BJ (cell line): ENCODE data around the gene TEN1. TPM values are rescaled to one million over a fixed set of nuclear protein-coding genes. Genes with fewer than 3 reads are reported as not detected.

ENCODE experiments used
- CTCF ChIA-PET: fragments of 350-600 bp; formaldehyde crosslinking; extraction: SDS; loops from one replicate; lab custom pipeline; 2021; ENCODE audit warnings: antibody characterized with exemption, inconsistent platforms; lab: Yijun Ruan, JAX
- POLR2A ChIA-PET: fragments of 300-600 bp; sonication (Branson Sonifier 250); formaldehyde crosslinking; extraction: SDS; loops from one replicate; lab custom pipeline; 2021; ENCODE audit warnings: antibody characterized with exemption; lab: Charles Lee
- DNase-seq: peaks from one replicate; pipeline ENCODE4 v3.0.0-alpha.2; 2011; ENCODE audit warnings: low read depth
- H3K27me3 ChIP-seq: 2 replicates; pipeline ENCODE4 v1.6.0; 2011; ENCODE audit warnings: low read length; ENCODE audit not compliant: control insufficient read depth, insufficient read depth
- H3K36me3 ChIP-seq: 2 replicates; pipeline ENCODE4 v1.5.1; 2011; ENCODE audit warnings: low read length; ENCODE audit not compliant: control insufficient read depth, insufficient read depth
- H3K4me3 ChIP-seq: 2 replicates; pipeline ENCODE4 v1.5.1; 2011; ENCODE audit warnings: low read depth, mild to moderate bottlenecking, control low read depth, low read length
- CTCF ChIP-seq: IDR thresholded peaks from 2 replicates; pipeline ENCODE4 v1.5.1; 2011; ENCODE audit warnings: low read depth, mild to moderate bottlenecking, control low read depth, inconsistent platforms, low read length, moderate library complexity; ENCODE audit not compliant: insufficient read depth
- polyA plus RNA-seq: library from polyadenylated mRNA; depleted of rRNA; stranded (reverse); fragments of >200 nt; gene quantifications from 2 replicates; pipeline ENCODE4 v1.2.3, GENCODE V29; 2011

TEN1 gene
- polyA plus RNA-seq, 1 experiment, result 25.6 TPM

- POLR2A ChIA-PET, result no interaction called here
Observed at GRCh38 chr17:75985986-75986385, 6.9 kb downstream of the TEN1 start.

GRCh38 chr17:75987041-75987440, 8.0 kb downstream of the TEN1 start:
- no peak overlapping the region for H3K4me3 ChIP-seq
- no peak for TF ChIP-seq CTCF
- no peak for DNase-seq
- CTCF ChIA-PET, result no interaction called here
- H3K27me3 ChIP-seq, result no peaks in the 10 kb centered on the region
- H3K36me3 ChIP-seq, result peaks cover 5% of the 10 kb centered on the region
- POLR2A ChIA-PET, result no interaction called here

More at GRCh38 chr17:75985986-75986385, 6.9 kb downstream of the TEN1 start:
- H3K36me3 ChIP-seq, result no peaks in the 10 kb centered on the region; the same call in none of the 2 replicates
- no peak for DNase-seq
- no peak for TF ChIP-seq CTCF
- no peaks in the 10 kb centered on the region for H3K27me3 ChIP-seq
- H3K4me3 ChIP-seq, result no peak overlapping the region
- CTCF ChIA-PET, result no interaction called here

GRCh38 chr17:75991396-75991795, 12.4 kb downstream of the TEN1 start:
- Histone ChIP-seq H3K4me3 (no peak overlapping the region), H3K36me3 (peaks cover 6% of the 10 kb centered on the region), H3K27me3 (no peaks in the 10 kb centered on the region)
- POLR2A ChIA-PET, result no interaction called here
- no peak for DNase-seq
- TF ChIP-seq CTCF, result no peak
- CTCF ChIA-PET, result interaction anchor here (1.0 to 1.1 kb wide), 2 partner anchors 12 to 14 kb away, joined by 3 read pairs; no protein-coding TSS in a partner anchor

- TF ChIP-seq CTCF, result no peak
- CTCF ChIA-PET, result interaction anchor here (0.9 to 2.9 kb wide), 2 partner anchors 10 to 19 kb away, joined by 3 to 15 read pairs; no protein-coding TSS in a partner anchor
- no peak for DNase-seq
- POLR2A ChIA-PET, result no interaction called here
- Histone ChIP-seq H3K4me3 (no peak overlapping the region), H3K27me3 (no peaks in the 10 kb centered on the region), H3K36me3 (peaks cover 6% of the 10 kb centered on the region)
Observed at GRCh38 chr17:75994802-75995370, 15.8 kb downstream of the TEN1 start.

- POLR2A ChIA-PET, result no interaction called here
- CTCF ChIA-PET, result interaction anchor here (2.9 to 19.9 kb wide), 2 partner anchors 19 to 88 kb away, joined by 15 to 264 read pairs; partner anchors contain the start of gene MRPL38
Observed at GRCh38 chr17:75995385-75995925, 16.4 kb downstream of the TEN1 start.

More at GRCh38 chr17:75995385-75995925, 16.4 kb downstream of the TEN1 start:
- DNase-seq, result no peak
- Histone ChIP-seq H3K4me3 (no peak overlapping the region), H3K36me3 (peaks cover 6% of the 10 kb centered on the region), H3K27me3 (no peaks in the 10 kb centered on the region)
- TF ChIP-seq CTCF, result no peak
